NOMO-1 treated with DMSO at 0.1 percent for 48 hours (cell line): ENCODE results near the gene CUL3.
"Not testable (repeated sequence)": the region's sequence is repeated elsewhere in the genome, so short reads cannot be mapped to it uniquely, and the experiment has no call there.

ENCODE experiments used
- DNase-seq: peaks from one replicate; lab custom pipeline; 2025; ENCODE audit not compliant: unreplicated experiment; lab: John Stamatoyannopoulos, UW

CUL3 gene

GRCh38 chr2:224585211-224586088 is at the start of gene CUL3:
TSS of gene CUL3 (minus strand) at chr2:224585363. CDS start at chr2:224585009, 354 bp downstream.
- DNase-seq: peak; percentile 98

GRCh38 chr2:224630659-224631550 is 45.7 kb upstream of the CUL3 start:
- DNase-seq: no peak

- no peak for DNase-seq
Observed at GRCh38 chr2:224628416-224628815, 43.3 kb upstream of the CUL3 start.

GRCh38 chr2:224626735-224627134 is 41.6 kb upstream of the CUL3 start:
- no peak for DNase-seq

GRCh38 chr2:224613543-224614286 is 28.6 kb upstream of the CUL3 start:
- DNase-seq: no peak

GRCh38 chr2:224612578-224612977 is 27.4 kb upstream of the CUL3 start:
- no peak for DNase-seq

GRCh38 chr2:224611938-224612337 is 26.8 kb upstream of the CUL3 start:
- no peak for DNase-seq

- no peak for DNase-seq
Observed at GRCh38 chr2:224608104-224608503, 22.9 kb upstream of the CUL3 start.

GRCh38 chr2:224603746-224604500 is 18.8 kb upstream of the CUL3 start:
- DNase-seq: not testable (repeated sequence)

- not testable (repeated sequence) for DNase-seq
Observed at GRCh38 chr2:224602778-224603375, 17.7 kb upstream of the CUL3 start.

GRCh38 chr2:224601923-224602322 is 16.8 kb upstream of the CUL3 start:
- DNase-seq: no peak

GRCh38 chr2:224598678-224599077 is 13.5 kb upstream of the CUL3 start:
- no peak for DNase-seq

- DNase-seq: no peak
Observed at GRCh38 chr2:224596289-224596688, 11.1 kb upstream of the CUL3 start.

GRCh38 chr2:224595518-224595917 is 10.4 kb upstream of the CUL3 start:
- no peak for DNase-seq

- DNase-seq: no peak
Observed at GRCh38 chr2:224594840-224595239, 9.7 kb upstream of the CUL3 start.

- no peak for DNase-seq
Observed at GRCh38 chr2:224591220-224591619, 6.1 kb upstream of the CUL3 start.

- DNase-seq: peak; percentile 86
Observed at GRCh38 chr2:224586127-224586695, 1.0 kb upstream of the CUL3 start.

GRCh38 chr2:224584785-224585210 is 365 bp downstream of the CUL3 start:
- peak; percentile 37 for DNase-seq

- peak; percentile 60 for DNase-seq
Observed at GRCh38 chr2:224584111-224584784, 915 bp downstream of the CUL3 start.
